ENCODE measurements around the gene MPG.

MPG gene

GRCh38 chr16:101586-101985 lies 23.6 kb downstream of the MPG start:
- Histone ChIP-seq H3K36me3 (ENCODE audit: insufficient read depth, low read length) (peaks cover 49% of the 10 kb centered on the region), H3K79me2 (ENCODE audit: insufficient read depth, low read length) (no peaks in the 10 kb centered on the region), H3K27me3 (ENCODE audit: insufficient read depth, low read length, poor library complexity) (no peaks in the 10 kb centered on the region), H3K4me1 (ENCODE audit: insufficient read depth, low read length) (no peaks in the 10 kb centered on the region), H3K9me3 (ENCODE audit: insufficient read depth, low read length, severe bottlenecking) (no peaks in the 10 kb centered on the region), H4K20me1 (ENCODE audit: insufficient read depth, low read length) (peaks cover 8% of the 10 kb centered on the region), H3K27ac (ENCODE audit: low read length) (no peak overlapping the region), H3K9ac (ENCODE audit: low read depth, low read length) (no peak overlapping the region), H3K4me2 (ENCODE audit: insufficient read depth, low read length) (no peak overlapping the region), H3K4me3 (ENCODE audit: low read depth in 1 of 2, low read length in 2 of 2) (no peak overlapping the region), H2AFZ (ENCODE audit: low read depth, low read length) (no peak overlapping the region)
- DNase-seq (no peak), ATAC-seq (ENCODE audit: insufficient read depth, low read depth) (no peak)
- TF ChIP-seq CTCF (IDR thresholded peaks at IDR 0.05; ENCODE audit: borderline replicate concordance, extremely low read depth, low read length, poor library complexity, severe bottlenecking): no peak
- TF ChIP-seq EZH2 (IDR thresholded peaks at IDR 0.05; ENCODE audit: borderline replicate concordance, low read depth, low read length, severe bottlenecking): no peak

GRCh38 chr16:102060-102855 lies 24.2 kb downstream of the MPG start:
- Histone ChIP-seq H3K9me3 (ENCODE audit: insufficient read depth, low read length, severe bottlenecking) (no peaks in the 10 kb centered on the region), H3K27me3 (ENCODE audit: insufficient read depth, low read length, poor library complexity) (no peaks in the 10 kb centered on the region), H3K4me2 (ENCODE audit: insufficient read depth, low read length) (no peak overlapping the region), H4K20me1 (ENCODE audit: insufficient read depth, low read length) (peaks cover 12% of the 10 kb centered on the region), H3K36me3 (ENCODE audit: insufficient read depth, low read length) (peaks cover 54% of the 10 kb centered on the region), H3K9ac (ENCODE audit: low read depth, low read length) (no peak overlapping the region), H3K79me2 (ENCODE audit: insufficient read depth, low read length) (no peaks in the 10 kb centered on the region), H3K4me1 (ENCODE audit: insufficient read depth, low read length) (no peaks in the 10 kb centered on the region), H3K4me3 (ENCODE audit: low read depth in 1 of 2, low read length in 2 of 2) (no peak overlapping the region), H2AFZ (ENCODE audit: low read depth, low read length) (no peak overlapping the region), H3K27ac (ENCODE audit: low read length) (no peak overlapping the region)
- ATAC-seq (ENCODE audit: insufficient read depth, low read depth) (no peak), DNase-seq (no peak)
- TF ChIP-seq CTCF (IDR thresholded peaks at IDR 0.05; ENCODE audit: borderline replicate concordance, extremely low read depth, low read length, poor library complexity, severe bottlenecking): no peak
- TF ChIP-seq EZH2 (IDR thresholded peaks at IDR 0.05; ENCODE audit: borderline replicate concordance, low read depth, low read length, severe bottlenecking): no peak

- Histone ChIP-seq H4K20me1 (ENCODE audit: insufficient read depth, low read length) (peaks cover 8% of the 10 kb centered on the region), H3K27ac (ENCODE audit: low read length) (no peak overlapping the region), H2AFZ (ENCODE audit: low read depth, low read length) (no peak overlapping the region), H3K9me3 (ENCODE audit: insufficient read depth, low read length, severe bottlenecking) (no peaks in the 10 kb centered on the region), H3K4me2 (ENCODE audit: insufficient read depth, low read length) (no peak overlapping the region), H3K36me3 (ENCODE audit: insufficient read depth, low read length) (peaks cover 44% of the 10 kb centered on the region), H3K9ac (ENCODE audit: low read depth, low read length) (no peak overlapping the region), H3K79me2 (ENCODE audit: insufficient read depth, low read length) (no peaks in the 10 kb centered on the region), H3K4me3 (ENCODE audit: low read depth in 1 of 2, low read length in 2 of 2) (no peak overlapping the region), H3K4me1 (ENCODE audit: insufficient read depth, low read length) (no peaks in the 10 kb centered on the region), H3K27me3 (ENCODE audit: insufficient read depth, low read length, poor library complexity) (no peaks in the 10 kb centered on the region)
- no peak for ATAC-seq (ENCODE audit: insufficient read depth, low read depth)
- DNase-seq: no peak
- TF ChIP-seq CTCF (IDR thresholded peaks at IDR 0.05; ENCODE audit: borderline replicate concordance, extremely low read depth, low read length, poor library complexity, severe bottlenecking) (no peak), EZH2 (IDR thresholded peaks at IDR 0.05; ENCODE audit: borderline replicate concordance, low read depth, low read length, severe bottlenecking) (no peak)
Measured at GRCh38 chr16:104355-104754, 26.3 kb downstream of the MPG start.
